Endothelial cell of umbilical vein (primary cell): ENCODE measurements around the gene ZCCHC14. TPM values are rescaled to one million over a fixed set of nuclear protein-coding genes. Genes with fewer than 3 reads are reported as not detected.

Experiments
- BruUV-seq: library from RNA; stranded (reverse); fragments of 400-500 nt; replicated peaks from 2 replicates; lab custom pipeline; 2021; lab: Mats Ljungman, UMichigan
- CTCF ChIA-PET: fragments of 300-600, 350-600 bp; sonication (Branson Sonifier 250); formaldehyde crosslinking; loops from one replicate; lab custom pipeline; 2021; ENCODE audit warnings: antibody characterized with exemption, inconsistent platforms; lab: Charles Lee
- POLR2A ChIA-PET: fragments of 300-600, 350-600 bp; sonication (Branson Sonifier 250); formaldehyde crosslinking; loops from one replicate; lab custom pipeline; 2021; ENCODE audit warnings: antibody characterized with exemption, inconsistent platforms; lab: Charles Lee
- DNase-seq: peaks from one replicate; pipeline ENCODE4 v3.0.0-alpha.2; 2011; ENCODE audit warnings: low read depth, low spot score
- FAIRE-seq: peaks from 2 replicates; lab custom pipeline; 2011; peaks lifted over from hg19 to GRCh38; lab: Jason Lieb, UNC
- H2AFZ ChIP-seq: 2 replicates; pipeline ENCODE4 v1.6.0; 2012; ENCODE audit warnings: low read depth, low read length, control low read depth, inconsistent platforms
- H3K27ac ChIP-seq: 2 replicates; pipeline ENCODE4 v1.5.1; 2011; ENCODE audit warnings: low read depth, mild to moderate bottlenecking, control low read depth, low read length, moderate library complexity; ENCODE audit not compliant: insufficient read depth
- H3K27me3 ChIP-seq, 2 experiments: 2 replicates each; pipeline versions ENCODE4 v1.6.0 to v1.6.1; 2011; ENCODE audit warnings: low read length in 2 of 2, mixed read lengths in 1 of 2; ENCODE audit not compliant: control insufficient read depth in 2 of 2, insufficient read depth in 2 of 2
- H3K36me3 ChIP-seq, 2 experiments: 2 replicates in 1 of 2; 3 replicates in 1 of 2; pipeline ENCODE4 v1.5.1; 2011; ENCODE audit warnings: low read length in 2 of 2, mild to moderate bottlenecking in 1 of 2, moderate library complexity in 1 of 2; ENCODE audit not compliant: control insufficient read depth in 2 of 2, insufficient read depth in 2 of 2; ENCODE audit errors: extremely low read depth in 1 of 2
- H3K4me1 ChIP-seq: 3 replicates; pipeline ENCODE4 v1.5.1; 2011; ENCODE audit warnings: mild to moderate bottlenecking, low read length; ENCODE audit not compliant: control insufficient read depth, insufficient read depth; ENCODE audit errors: extremely low read depth
- H3K4me2 ChIP-seq: 2 replicates; pipeline ENCODE4 v1.6.1; 2011; ENCODE audit warnings: low read length, control low read depth, mixed read lengths; ENCODE audit not compliant: insufficient read depth
- H3K4me3 ChIP-seq, 3 experiments: fragments of 200-600 bp in 1 of 3; sonication (generic), shearing (Covaris generic) in 1 of 3; replicated peaks in 1 of 3; 2 replicates each; pipeline ENCODE4 v1.5.1; 2011 to 2016; ENCODE audit warnings: control low read depth in 3 of 3, low read length in 3 of 3, mild to moderate bottlenecking in 2 of 3, inconsistent platforms in 1 of 3, low read depth in 1 of 3, moderate library complexity in 1 of 3; ENCODE audit not compliant: insufficient read depth in 1 of 3
- H3K79me2 ChIP-seq: 2 replicates; pipeline ENCODE4 v1.6.0; 2012; ENCODE audit warnings: low read length, inconsistent platforms; ENCODE audit not compliant: control insufficient read depth, insufficient read depth
- H3K9ac ChIP-seq: replicated peaks from 2 replicates; pipeline ENCODE3; 2011; ENCODE audit warnings: low read length, control low read depth; ENCODE audit not compliant: insufficient read depth; ENCODE audit errors: extremely low read depth
- H3K9me1 ChIP-seq: replicated peaks from 3 replicates; pipeline ENCODE4 v1.6.0; 2011; ENCODE audit warnings: mild to moderate bottlenecking, low read length; ENCODE audit not compliant: control insufficient read depth, insufficient read depth; ENCODE audit errors: extremely low read depth
- H3K9me3 ChIP-seq: replicated peaks from 2 replicates; pipeline ENCODE4 v1.5.1; 2012; ENCODE audit warnings: low read length, inconsistent platforms; ENCODE audit not compliant: control insufficient read depth, insufficient read depth
- H4K20me1 ChIP-seq: replicated peaks from 2 replicates; pipeline ENCODE3; 2011; ENCODE audit warnings: mild to moderate bottlenecking, low read length; ENCODE audit not compliant: control insufficient read depth, insufficient read depth; ENCODE audit errors: extremely low read depth
- EZH2 ChIP-seq: IDR thresholded peaks from 2 replicates; pipeline ENCODE4 v1.6.1; 2012; ENCODE audit warnings: borderline replicate concordance, low read depth, mild to moderate bottlenecking, moderate library complexity, low read length, inconsistent platforms; ENCODE audit not compliant: severe bottlenecking
- FOS ChIP-seq: IDR thresholded peaks from 2 replicates; pipeline ENCODE4 v1.6.1; 2011; ENCODE audit warnings: mild to moderate bottlenecking, low read length, moderate library complexity, borderline replicate concordance; ENCODE audit not compliant: insufficient read depth
- GATA2 ChIP-seq: IDR thresholded peaks from 2 replicates; pipeline ENCODE4 v1.7.0; 2011; ENCODE audit warnings: low read depth, mild to moderate bottlenecking, moderate library complexity, mixed read lengths, low read length; ENCODE audit not compliant: insufficient read length, insufficient read depth
- JUN ChIP-seq: IDR thresholded peaks from 2 replicates; pipeline ENCODE4 v1.6.1; 2011; ENCODE audit warnings: borderline replicate concordance, low read depth; ENCODE audit not compliant: insufficient read length, insufficient read depth
- MAX ChIP-seq: IDR thresholded peaks from 2 replicates; pipeline ENCODE4 v1.6.1; 2011; ENCODE audit not compliant: insufficient read depth, insufficient read length
- MYC ChIP-seq: IDR thresholded peaks from one replicate; pipeline ENCODE4 v1.6.1; 2011; ENCODE audit warnings: mild to moderate bottlenecking, low read depth, low read length
- POLR2A ChIP-seq: IDR thresholded peaks from 2 replicates; pipeline ENCODE4 v1.6.1; 2012; ENCODE audit warnings: low read depth, mild to moderate bottlenecking, control low read depth, low read length
- POLR2AphosphoS5 ChIP-seq: IDR thresholded peaks from 2 replicates; pipeline ENCODE4 v1.6.1; 2012; ENCODE audit warnings: low read depth, mild to moderate bottlenecking, control low read depth, low read length, moderate library complexity; ENCODE audit not compliant: insufficient read depth
- dilution Hi-C: fragments of 300-500 bp; cut with MboI; formaldehyde crosslinking; loops from one replicate; pipeline ENCODE4 v1.15.0; 2019; ENCODE audit warnings: low sequenced_read_pairs; ENCODE audit not compliant: extremely low pct_ligation_motif_present
- intact Hi-C: fragments of 100-400 bp; cut with micrococcal nuclease; formaldehyde crosslinking; loops from one replicate; pipeline ENCODE4 v1.10.0; 2022
- polyA plus RNA-seq, 4 experiments: library from polyadenylated mRNA; depleted of rRNA in 3 of 4; stranded (reverse) in 3 of 4; unstranded in 1 of 4; fragments of >200 nt; gene quantifications; 2 replicates each; pipeline versions ENCODE4 v1.2.1 to v1.2.3, GENCODE V29; 2011 to 2012; ENCODE audit warnings: missing spikeins in 1 of 4
- total RNA-seq: library from RNA; stranded (reverse); gene quantifications from 2 replicates; pipeline ENCODE4 v1.2.3, GENCODE V29; 2021
- TF ChIP-seq, protein P1 (sequence below), 2 donors: IDR thresholded peaks; 1 replicate in 1 of 2; 2 replicates in 1 of 2; pipeline ENCODE4 v1.5.1; 2011; ENCODE audit warnings: low read length in 2 of 2, mild to moderate bottlenecking in 2 of 2, moderate library complexity in 2 of 2, control low read depth in 1 of 2, inconsistent platforms in 1 of 2, low read depth in 1 of 2; ENCODE audit not compliant: insufficient read depth in 1 of 2; ENCODE audit errors: extremely low read depth in 1 of 2

ZCCHC14 gene
- total and polyA plus RNA-seq, 2 donors (not counting 3 experiments of a cell fraction or from before 2014, with no cell fraction given): 9.5 to 30.9 TPM

DNA sequence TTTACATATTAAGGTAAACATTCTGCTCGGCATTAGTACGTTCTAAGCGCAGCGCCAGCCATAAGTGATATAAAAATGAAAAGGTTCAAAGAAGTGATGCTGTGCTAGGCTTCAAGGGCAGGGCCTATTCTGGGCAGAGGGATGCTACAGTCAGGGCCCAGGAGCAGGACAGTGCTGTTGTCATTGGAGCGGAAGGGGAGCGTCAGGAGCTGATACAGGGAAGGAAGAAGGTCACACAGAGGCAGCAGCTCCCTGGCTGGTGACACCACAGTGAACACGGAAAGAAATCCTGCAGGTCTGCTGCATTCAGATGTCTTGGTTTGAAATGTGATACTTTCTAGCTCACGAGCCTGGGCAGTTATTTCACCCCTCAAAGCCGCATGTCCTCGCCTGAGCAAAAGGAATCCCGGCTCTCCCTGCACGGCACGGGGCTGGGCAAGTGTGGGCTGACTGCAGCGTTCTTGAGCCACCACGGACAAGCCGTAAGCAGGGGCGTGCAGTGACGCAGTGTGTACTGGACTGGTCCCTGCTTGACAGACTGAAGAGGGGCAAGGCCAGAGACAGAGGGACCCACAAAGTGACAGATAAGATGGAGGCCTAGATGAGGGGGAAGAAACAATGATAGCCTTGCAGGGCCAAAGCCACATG, 41.1 kb downstream of the ZCCHC14 start:
- ChIA-PET POLR2A (no interaction called here), CTCF (interaction anchor here (0.6 to 1.8 kb wide), 2 partner anchors 16 to 389 kb away, joined by 3 to 9 read pairs; no protein-coding TSS in a partner anchor)
- Histone ChIP-seq H3K9ac (no peak overlapping the region), H3K4me2 (no peak overlapping the region), H4K20me1 (no peaks in the 10 kb centered on the region), H2AFZ (no peak overlapping the region), H3K4me3 (no peak overlapping the region), H3K27me3 (no peaks in the 10 kb centered on the region), H3K9me1 (no peaks in the 10 kb centered on the region), H3K4me1 (peaks cover 2% of the 10 kb centered on the region), H3K36me3 (peaks cover 0 to 13% of the 10 kb centered on the region in 2 experiments), H3K79me2 (no peaks in the 10 kb centered on the region), H3K27ac (no peak overlapping the region), H3K9me3 (no peaks in the 10 kb centered on the region)
- no peak for DNase-seq
- intact Hi-C loops (no loop called here), dilution Hi-C loops (no loop called here)
- TF ChIP-seq POLR2AphosphoS5 (no peak), POLR2A (no peak), GATA2 (no peak), MYC (no peak), EZH2 (no peak), JUN (no peak), MAX (no peak), FOS (no peak)
- TF ChIP-seq, protein P1, sequence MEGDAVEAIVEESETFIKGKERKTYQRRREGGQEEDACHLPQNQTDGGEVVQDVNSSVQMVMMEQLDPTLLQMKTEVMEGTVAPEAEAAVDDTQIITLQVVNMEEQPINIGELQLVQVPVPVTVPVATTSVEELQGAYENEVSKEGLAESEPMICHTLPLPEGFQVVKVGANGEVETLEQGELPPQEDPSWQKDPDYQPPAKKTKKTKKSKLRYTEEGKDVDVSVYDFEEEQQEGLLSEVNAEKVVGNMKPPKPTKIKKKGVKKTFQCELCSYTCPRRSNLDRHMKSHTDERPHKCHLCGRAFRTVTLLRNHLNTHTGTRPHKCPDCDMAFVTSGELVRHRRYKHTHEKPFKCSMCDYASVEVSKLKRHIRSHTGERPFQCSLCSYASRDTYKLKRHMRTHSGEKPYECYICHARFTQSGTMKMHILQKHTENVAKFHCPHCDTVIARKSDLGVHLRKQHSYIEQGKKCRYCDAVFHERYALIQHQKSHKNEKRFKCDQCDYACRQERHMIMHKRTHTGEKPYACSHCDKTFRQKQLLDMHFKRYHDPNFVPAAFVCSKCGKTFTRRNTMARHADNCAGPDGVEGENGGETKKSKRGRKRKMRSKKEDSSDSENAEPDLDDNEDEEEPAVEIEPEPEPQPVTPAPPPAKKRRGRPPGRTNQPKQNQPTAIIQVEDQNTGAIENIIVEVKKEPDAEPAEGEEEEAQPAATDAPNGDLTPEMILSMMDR (IDR thresholded peaks at IDR 0.05; ENCODE audit: extremely low read depth in 1 of 2, insufficient read depth in 1 of 2, low read depth in 1 of 2, low read length in 2 of 2): no peak
- no TSS peak for BruUV-seq
- no peak for FAIRE-seq
